ENCODE results near the gene DSE. TPM values are rescaled to one million over a fixed set of nuclear protein-coding genes. Genes with fewer than 3 reads are reported as not detected.

The DSE gene
- total RNA-seq, 2 donors from 2014 or later: 21.9 to 25.9 TPM

GRCh38 chr6:116475141-116475540, 104.4 kb downstream of the DSE start:
- ATAC-seq (no peak), DNase-seq (ENCODE audit: low spot score) (no peak)
- Mint-ChIP-seq H3K9me3 (peaks cover 4% of the 10 kb centered on the region), H3K4me3 (peak overlapping the region; percentile 82), H3K4me1 (ENCODE audit: low read depth in 2 of 2) (peaks cover 27 to 30% of the 10 kb centered on the region in 2 donors), H3K27ac (peak overlapping the region; percentile 89 to 96), H3K27me3 (no peaks in the 10 kb centered on the region), H3K36me3 (peaks cover 4% of the 10 kb centered on the region)

DNA sequence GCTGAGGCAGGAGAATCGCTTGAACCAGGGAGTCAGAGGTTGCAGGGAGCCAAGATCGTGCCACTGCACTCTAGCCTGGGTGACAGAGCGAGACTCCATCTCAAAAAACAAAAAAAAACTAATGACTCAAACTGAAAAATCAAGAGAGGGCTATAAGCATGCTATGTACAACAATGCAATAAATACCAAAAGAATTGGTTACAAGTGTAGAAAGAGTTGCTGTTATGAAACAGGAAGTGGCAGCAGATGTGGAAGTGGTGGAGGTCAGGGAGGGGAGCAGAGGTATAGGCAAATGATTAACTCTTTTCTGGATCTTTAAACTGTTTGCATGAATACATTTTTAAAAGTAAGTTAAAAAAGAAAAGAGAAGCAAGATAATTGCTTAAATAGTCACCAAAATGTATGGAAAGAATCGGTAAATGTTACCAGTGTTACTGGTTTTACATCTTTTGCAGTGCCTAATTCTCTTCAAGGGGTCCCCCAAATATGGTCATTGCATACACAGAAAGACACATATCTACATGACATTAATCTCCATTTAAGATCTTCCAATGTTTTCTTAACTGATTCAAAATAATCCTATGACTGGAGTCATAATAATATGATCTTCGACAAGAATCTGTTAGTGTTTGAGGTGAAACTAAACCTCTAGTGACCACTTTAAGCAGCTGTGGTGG, 105.4 kb downstream of the DSE start:
- peak overlapping the region; percentile 89 to 96 for H3K27ac Mint-ChIP-seq
- H3K4me3 Mint-ChIP-seq: peak overlapping the region; percentile 82
- DNase-seq (ENCODE audit: low spot score): peak; percentile 67
- peak; percentile 96 for ATAC-seq
- no peaks in the 10 kb centered on the region for H3K27me3 Mint-ChIP-seq
- H3K4me1 Mint-ChIP-seq (ENCODE audit: low read depth in 2 of 2): peaks cover 27 to 30% of the 10 kb centered on the region in 2 donors
- H3K9me3 Mint-ChIP-seq: peaks cover 4% of the 10 kb centered on the region
- peaks cover 4% of the 10 kb centered on the region for H3K36me3 Mint-ChIP-seq

DNA sequence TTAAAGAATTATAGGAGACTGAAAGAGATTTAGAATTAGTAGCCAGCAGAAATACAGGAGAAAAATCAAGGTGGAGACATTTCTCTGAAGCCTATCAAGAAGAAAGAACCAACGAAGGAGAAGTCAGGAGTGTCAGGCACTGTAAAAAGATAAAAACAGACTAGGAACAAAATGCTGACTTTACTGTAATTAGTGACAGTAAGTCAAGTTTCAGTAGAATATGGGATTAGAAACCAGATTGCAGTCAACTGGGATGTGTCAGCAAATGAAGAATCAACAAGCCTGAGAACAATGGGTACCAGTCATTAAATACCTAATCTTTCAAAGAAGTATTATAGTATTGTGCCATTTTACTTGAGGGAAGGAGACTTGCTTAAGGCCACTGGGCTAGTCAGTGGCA, 112.0 kb downstream of the DSE start:
- Mint-ChIP-seq H3K9me3 (peaks cover 3% of the 10 kb centered on the region), H3K27me3 (peaks cover 15 to 40% of the 10 kb centered on the region in 2 donors), H3K27ac (no peak overlapping the region), H3K4me1 (ENCODE audit: low read depth in 2 of 2) (peaks cover 0 to 3% of the 10 kb centered on the region in 2 donors), H3K4me3 (no peak overlapping the region), H3K36me3 (peaks cover 4% of the 10 kb centered on the region)
- no peak for ATAC-seq
- DNase-seq (ENCODE audit: low spot score): no peak

DNA sequence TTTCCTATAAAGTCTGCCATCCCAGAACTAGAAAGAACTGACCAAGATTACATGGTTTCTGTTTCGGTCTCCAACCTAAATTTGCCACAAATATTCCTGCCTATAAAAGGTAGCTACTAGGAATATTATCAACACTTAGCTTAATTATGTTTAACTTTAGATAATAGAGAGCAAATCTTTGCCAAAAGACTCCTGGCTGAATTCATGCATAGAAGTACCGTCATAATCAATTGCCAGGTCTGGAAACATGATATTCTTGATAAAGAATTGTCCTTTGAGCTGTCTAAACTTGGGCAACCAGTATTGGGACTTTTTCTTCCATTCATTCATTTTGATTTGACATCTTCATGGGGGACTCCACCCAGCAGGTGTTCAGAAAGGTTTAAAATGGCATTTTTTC, 112.9 kb downstream of the DSE start:
- ATAC-seq (no peak), DNase-seq (ENCODE audit: low spot score) (no peak)
- Mint-ChIP-seq H3K4me3 (no peak overlapping the region), H3K27ac (no peak overlapping the region), H3K4me1 (ENCODE audit: low read depth in 2 of 2) (peaks cover 0 to 1% of the 10 kb centered on the region in 2 donors), H3K27me3 (peaks cover 15 to 40% of the 10 kb centered on the region in 2 donors), H3K9me3 (peaks cover 3% of the 10 kb centered on the region), H3K36me3 (peaks cover 2% of the 10 kb centered on the region)

GRCh38 chr6:116485559-116486184, 114.9 kb downstream of the DSE start:
- DNase-seq (ENCODE audit: low spot score) (no peak), ATAC-seq (no peak)
- Mint-ChIP-seq H3K27me3 (peaks cover 17 to 52% of the 10 kb centered on the region in 2 donors), H3K36me3 (peaks cover 9% of the 10 kb centered on the region), H3K9me3 (peaks cover 6% of the 10 kb centered on the region), H3K4me3 (no peak overlapping the region), H3K27ac (no peak overlapping the region), H3K4me1 (ENCODE audit: low read depth in 2 of 2) (no peaks in the 10 kb centered on the region)

- ATAC-seq: no peak
- Mint-ChIP-seq H3K27ac (no peak overlapping the region), H3K4me1 (ENCODE audit: low read depth in 2 of 2) (no peaks in the 10 kb centered on the region), H3K27me3 (peaks cover 10 to 29% of the 10 kb centered on the region in 2 donors), H3K9me3 (peaks cover 2% of the 10 kb centered on the region), H3K4me3 (no peak overlapping the region), H3K36me3 (peaks cover 9% of the 10 kb centered on the region)
- no peak for DNase-seq (ENCODE audit: low spot score)
Measured at GRCh38 chr6:116491610-116492330, 121.0 kb downstream of the DSE start.

DNA sequence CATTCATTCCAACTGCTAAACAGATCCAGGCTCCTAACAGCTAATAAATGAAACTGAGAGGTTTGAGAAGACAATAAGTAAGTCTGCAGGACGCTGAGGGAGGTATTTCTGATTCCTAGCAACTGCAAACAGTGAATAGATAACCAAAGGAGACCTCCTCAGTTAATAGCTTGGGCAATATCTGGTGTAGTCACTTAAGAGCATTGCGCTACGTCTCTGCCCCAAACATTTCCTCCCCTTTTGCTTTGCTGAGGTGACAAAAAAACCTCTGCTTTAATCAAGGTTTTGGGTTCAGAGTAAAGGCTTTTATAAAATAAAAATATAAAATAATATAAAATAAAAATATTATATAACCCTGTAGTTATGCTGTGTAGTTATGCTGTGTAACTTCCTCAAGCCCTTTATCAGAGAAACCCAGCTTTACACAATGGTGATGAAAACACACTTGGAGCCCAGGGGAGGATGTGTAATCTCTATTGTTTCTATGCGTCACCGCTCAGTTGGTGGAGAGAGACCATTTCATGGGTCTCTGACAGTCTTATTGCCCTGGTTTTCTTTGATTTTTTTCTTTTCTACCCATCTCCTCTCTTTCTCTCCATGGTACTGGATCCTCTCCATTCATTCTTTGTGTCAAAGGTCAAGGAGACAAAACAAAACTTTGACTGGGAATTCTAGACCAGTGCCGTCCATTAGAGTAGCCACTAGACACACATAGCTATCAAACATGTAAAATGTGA, 121.8 kb downstream of the DSE start:
- Mint-ChIP-seq H3K27ac (no peak overlapping the region), H3K36me3 (peaks cover 9% of the 10 kb centered on the region), H3K4me1 (ENCODE audit: low read depth in 2 of 2) (no peaks in the 10 kb centered on the region), H3K9me3 (peaks cover 2% of the 10 kb centered on the region), H3K27me3 (peaks cover 9 to 26% of the 10 kb centered on the region in 2 donors), H3K4me3 (no peak overlapping the region)
- ATAC-seq (no peak), DNase-seq (ENCODE audit: low spot score) (no peak)

Other genes starting within 250 kb of the DSE start
- not detected for gene COL10A1, start 244.8 kb upstream of the DSE start, total RNA-seq
- gene TSPYL4, start 116.9 kb upstream of the DSE start, total RNA-seq: 10 to 100 TPM; 14.3 to 16.6 TPM
- 10 to 100 TPM; 40.4 to 50.9 TPM for gene TSPYL1, start 91.0 kb upstream of the DSE start, total RNA-seq
- gene CALHM6, start 90.4 kb downstream of the DSE start, total RNA-seq: 1 to 10 TPM; 8.0 to 9.6 TPM
- gene CALHM5, start 140.7 kb downstream of the DSE start, total RNA-seq: not detected
- gene TRAPPC3L, start 174.7 kb downstream of the DSE start, total RNA-seq: not detected
- not detected for gene CALHM4, start 182.8 kb downstream of the DSE start, total RNA-seq
- gene RWDD1, start 200.6 kb downstream of the DSE start, total RNA-seq: 10 to 100 TPM; 36.5 to 36.8 TPM
- under 1 TPM; 0.24 to 0.95 TPM for gene RSPH4A, start 245.5 kb downstream of the DSE start, total RNA-seq